NCI-H2171 treated with DMSO at 0.1 percent for 48 hours (cell line): Measurements from ENCODE around the gene NRXN3.

Experiments
- DNase-seq: peaks from one replicate; lab custom pipeline; 2025; lab: John Stamatoyannopoulos, UW

NRXN3 gene

GRCh38 chr14:78319887-78320635 lies 149.9 kb downstream of the NRXN3 start:
- DNase-seq, result peak; percentile 99

GRCh38 chr14:78324353-78324752 lies 154.2 kb downstream of the NRXN3 start:
- DNase-seq, result no peak

- DNase-seq, result no peak
Observed at GRCh38 chr14:78325911-78326310, 155.7 kb downstream of the NRXN3 start.

DNA sequence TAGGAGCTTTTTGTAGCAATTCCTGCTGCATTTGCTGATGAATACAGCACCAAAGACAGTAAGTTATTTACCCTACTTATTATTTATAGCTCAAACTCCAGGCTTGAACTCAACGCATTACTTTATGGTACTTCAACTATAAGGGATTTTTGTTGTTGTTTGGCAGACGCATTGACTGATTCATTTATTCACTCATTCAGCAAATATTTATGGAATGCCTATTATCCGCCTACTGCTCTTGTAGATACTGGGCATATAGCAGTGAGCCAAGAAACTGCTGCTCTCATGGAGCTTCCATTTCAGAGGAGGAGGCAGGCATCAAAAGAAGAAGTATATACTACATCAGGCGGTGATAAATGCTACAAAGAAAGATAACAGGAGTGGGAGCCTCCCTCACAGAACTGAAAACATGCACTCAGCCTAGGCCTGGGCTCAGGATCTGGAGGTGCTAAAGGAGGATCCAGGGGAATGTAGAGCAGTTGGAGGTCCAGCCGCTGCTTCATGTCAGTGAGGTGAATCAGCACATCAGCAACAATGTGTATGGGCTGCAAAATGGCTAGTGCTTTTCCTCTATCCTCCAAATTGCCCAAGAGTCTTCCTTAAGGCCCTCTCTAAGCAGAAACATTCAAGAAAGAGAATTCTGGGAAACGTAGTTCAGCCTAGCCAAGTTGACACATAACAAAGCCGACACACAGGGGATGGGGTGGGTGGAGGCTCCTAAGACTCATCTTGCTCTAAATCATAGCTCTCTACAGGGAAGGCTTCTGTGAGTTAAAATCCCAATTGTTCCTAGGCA lies 157.5 kb downstream of the NRXN3 start:
- peak; percentile 91 for DNase-seq

DNA sequence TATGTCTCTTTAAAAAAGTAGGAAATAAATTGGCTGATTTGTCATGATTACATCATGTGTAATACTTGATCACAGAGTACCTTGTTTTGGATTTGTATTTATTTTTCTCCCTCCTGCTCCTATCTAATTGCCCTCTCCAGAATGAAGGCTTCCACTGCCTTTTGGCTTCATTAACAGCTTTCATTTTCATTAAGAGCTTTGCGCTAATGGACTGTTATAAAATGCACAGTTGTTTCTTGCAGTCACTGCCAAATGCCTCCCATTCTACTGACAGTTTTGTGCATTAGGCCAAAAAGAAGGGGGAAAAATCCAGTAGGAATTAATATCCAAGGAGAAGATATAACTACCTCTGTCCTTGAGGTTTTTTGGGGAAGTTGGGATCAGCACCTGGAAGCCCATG lies 159.2 kb downstream of the NRXN3 start:
- DNase-seq, result no peak

DNA sequence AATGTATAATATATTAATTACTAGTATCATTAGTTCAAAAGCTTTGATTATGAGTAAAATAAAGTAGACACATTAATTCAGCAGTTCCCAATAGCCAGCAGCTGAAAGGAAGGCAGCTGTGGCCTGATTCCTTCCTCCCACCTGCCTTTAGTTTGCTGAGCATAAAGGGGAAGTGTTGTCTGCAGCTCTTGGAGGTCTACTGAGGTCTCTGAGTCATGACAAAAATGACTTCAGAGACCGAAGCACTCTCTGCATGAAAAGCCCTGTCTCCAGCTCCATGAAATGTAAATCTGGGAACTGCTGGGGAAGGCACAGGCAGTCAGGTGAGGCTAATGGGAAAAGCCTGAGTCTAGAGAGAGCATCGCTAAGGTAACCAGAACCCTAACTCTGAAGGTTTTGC lies 165.4 kb downstream of the NRXN3 start:
- no peak for DNase-seq

DNA sequence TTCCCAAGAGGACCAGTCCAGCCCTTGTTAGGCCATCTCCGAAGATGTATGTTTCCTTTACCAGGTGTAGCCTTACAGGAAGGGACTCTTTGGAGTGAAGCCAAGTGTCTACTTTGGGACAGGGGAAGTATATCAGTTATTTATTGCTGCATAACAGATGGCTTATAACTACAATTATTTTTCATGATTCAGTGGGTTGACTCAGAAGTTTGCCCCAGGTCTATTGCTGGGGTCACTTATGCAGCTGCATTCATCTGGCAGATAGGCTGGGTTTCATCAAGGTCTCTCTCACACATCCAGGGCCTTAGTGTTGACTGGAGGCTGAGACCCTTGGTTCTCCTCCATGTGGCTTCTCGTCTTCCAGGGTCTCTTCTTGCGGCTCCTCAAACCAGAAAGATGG lies 170.1 kb downstream of the NRXN3 start:
- peak; percentile 68 for DNase-seq

GRCh38 chr14:78341827-78342389 lies 171.7 kb downstream of the NRXN3 start:
- peak; percentile 43 for DNase-seq

DNA sequence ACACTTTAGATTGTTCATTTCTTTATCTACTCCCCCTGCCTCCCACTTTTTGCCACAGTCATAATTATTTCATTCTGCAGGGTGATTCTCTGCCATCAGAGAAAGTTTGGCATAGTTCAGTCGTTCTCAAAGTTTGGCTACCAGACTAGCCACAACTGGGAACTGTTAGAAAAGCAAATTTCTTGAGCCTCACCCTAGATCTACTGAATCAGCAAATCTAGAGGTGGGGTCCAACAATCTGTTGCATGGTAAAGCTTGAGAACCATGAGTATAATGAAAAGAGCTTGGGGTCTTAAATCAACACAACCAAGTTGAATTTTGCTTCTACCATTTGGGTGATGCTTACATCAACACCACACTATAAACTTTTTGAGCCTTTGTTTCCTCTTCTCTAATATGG lies 172.7 kb downstream of the NRXN3 start:
- no peak for DNase-seq

GRCh38 chr14:78344290-78344689 lies 174.1 kb downstream of the NRXN3 start:
- no peak for DNase-seq

GRCh38 chr14:78345131-78345744 lies 175.1 kb downstream of the NRXN3 start:
- DNase-seq, result peak; percentile 38

DNA sequence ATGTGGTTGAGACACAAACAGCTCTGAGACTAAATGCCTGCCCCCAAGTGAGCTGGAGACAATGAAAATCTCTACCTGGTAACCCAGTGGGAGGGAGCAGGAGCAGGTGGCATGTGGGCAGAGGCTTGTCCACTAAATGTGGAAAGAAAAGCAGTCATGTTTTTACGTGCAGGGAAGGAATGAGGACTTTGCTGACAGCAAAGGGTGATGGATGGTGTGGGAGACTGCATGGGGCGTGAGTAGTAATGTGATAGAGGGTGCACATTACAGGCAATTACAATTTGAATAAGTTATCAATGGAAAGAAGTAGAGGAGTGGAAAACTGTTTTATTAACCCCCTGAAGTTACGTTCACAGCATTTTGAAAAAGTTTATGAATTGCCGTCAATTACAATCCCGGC lies 176.6 kb downstream of the NRXN3 start:
- no peak for DNase-seq

DNA sequence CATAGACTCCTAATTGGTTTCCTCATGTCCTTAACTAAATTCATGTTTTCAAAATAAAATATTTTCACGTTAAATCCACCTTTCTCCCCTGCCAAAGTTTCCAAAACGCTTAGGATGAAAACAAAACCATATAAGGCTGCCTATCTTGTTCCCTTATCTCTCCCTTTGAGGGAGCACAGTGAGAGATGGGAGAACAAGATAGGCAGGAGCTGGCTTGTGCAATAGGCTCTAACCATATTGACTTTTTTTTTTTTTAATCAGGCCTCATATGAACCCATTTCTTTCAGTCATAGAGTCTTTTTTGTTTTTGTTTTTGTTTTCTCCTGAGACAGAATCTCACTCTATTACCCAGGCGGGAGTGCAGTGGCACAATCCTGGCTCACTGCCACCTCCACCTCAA lies 184.9 kb downstream of the NRXN3 start:
- no peak for DNase-seq

- no peak for DNase-seq
Observed at GRCh38 chr14:78356391-78356790, 186.2 kb downstream of the NRXN3 start.

- no peak for DNase-seq
Observed at GRCh38 chr14:78358591-78358990, 188.4 kb downstream of the NRXN3 start.

DNA sequence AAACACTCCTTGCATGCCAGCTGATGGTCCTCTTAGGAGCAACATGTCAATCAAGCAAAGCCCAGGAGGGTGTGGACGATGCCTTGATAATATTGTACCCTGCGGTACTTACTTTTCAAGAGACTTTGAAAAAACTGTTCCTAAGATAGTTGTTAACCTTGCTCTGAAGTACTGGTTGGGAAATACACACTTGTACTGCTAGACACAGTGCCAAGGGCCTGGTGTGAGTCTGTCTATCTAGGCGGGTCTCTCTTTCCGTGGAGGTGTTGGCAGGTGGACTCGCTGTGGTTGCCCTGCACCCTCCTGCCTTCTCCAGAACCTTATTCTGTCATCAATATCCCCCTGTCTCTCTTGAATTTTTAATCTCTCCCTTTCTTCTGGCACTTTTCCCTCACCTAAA lies 189.4 kb downstream of the NRXN3 start:
- no peak for DNase-seq

DNA sequence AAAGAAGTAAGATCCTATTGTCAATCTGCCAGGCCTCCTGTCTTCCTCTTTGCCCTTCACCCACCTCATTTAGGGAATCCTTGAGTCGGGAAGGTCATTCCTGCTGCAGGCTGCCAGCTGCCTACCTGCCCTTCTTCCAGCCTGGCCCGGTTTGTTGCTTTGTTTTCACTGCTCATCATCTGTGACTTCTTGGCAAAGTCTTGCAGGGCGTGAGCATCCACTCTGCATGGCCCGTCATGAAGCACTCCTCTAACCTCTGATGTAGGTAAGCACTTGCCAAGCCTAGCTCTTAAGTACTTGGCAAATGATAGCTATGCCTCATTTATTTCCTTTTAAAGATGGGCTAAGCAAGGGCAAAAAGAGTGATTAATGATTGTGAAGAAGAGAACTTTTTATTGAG lies 192.8 kb downstream of the NRXN3 start:
- DNase-seq, result peak; percentile 46

GRCh38 chr14:78367355-78367754 lies 197.2 kb downstream of the NRXN3 start:
- DNase-seq, result no peak

DNA sequence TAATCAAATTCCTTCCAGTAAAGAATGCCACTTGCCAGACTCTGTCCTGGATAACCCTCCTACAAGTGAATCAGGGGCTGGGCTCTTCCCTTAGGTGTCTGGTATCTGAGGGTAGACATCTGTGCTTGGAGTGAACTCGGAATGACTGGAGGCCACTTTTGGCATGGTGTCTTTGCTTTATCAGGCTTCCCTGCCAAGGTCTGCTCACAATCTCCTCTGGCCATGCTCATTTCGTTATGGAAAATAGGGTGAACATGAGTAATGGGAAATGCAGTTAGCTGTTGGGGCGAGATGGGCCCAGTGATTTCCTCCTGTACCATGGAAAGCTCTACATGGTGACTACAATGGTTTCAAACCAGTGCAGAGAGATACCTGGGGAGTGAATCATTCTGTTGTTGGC lies 212.9 kb downstream of the NRXN3 start:
- no peak for DNase-seq

GRCh38 chr14:78398216-78398615 lies 228.0 kb downstream of the NRXN3 start:
- DNase-seq, result no peak

GRCh38 chr14:78399316-78399889 lies 229.2 kb downstream of the NRXN3 start:
- no peak for DNase-seq

- no peak for DNase-seq
Observed at GRCh38 chr14:78401866-78402265, 231.7 kb downstream of the NRXN3 start.
